T47D (cell line): ENCODE data around the gene ZFHX3.

Experiments
- DNase-seq, 2 experiments: peaks; one replicate each; pipeline versions ENCODE4 v3.0.0 to v3.0.0-alpha.2; 2011 to 2012; ENCODE audit warnings: low read depth in 1 of 2, low spot score in 1 of 2
- JUND ChIP-seq: IDR thresholded peaks from 2 replicates; pipeline ENCODE4 v1.6.1; 2012; ENCODE audit warnings: low read depth
- in situ Hi-C: cut with HindIII; loops from 2 replicates; pipeline ENCODE4 v1.10.0; 2016; ENCODE audit warnings: low sequenced_read_pairs, low pct_unique_long_range_greater_than_20kb

ZFHX3 gene

DNA sequence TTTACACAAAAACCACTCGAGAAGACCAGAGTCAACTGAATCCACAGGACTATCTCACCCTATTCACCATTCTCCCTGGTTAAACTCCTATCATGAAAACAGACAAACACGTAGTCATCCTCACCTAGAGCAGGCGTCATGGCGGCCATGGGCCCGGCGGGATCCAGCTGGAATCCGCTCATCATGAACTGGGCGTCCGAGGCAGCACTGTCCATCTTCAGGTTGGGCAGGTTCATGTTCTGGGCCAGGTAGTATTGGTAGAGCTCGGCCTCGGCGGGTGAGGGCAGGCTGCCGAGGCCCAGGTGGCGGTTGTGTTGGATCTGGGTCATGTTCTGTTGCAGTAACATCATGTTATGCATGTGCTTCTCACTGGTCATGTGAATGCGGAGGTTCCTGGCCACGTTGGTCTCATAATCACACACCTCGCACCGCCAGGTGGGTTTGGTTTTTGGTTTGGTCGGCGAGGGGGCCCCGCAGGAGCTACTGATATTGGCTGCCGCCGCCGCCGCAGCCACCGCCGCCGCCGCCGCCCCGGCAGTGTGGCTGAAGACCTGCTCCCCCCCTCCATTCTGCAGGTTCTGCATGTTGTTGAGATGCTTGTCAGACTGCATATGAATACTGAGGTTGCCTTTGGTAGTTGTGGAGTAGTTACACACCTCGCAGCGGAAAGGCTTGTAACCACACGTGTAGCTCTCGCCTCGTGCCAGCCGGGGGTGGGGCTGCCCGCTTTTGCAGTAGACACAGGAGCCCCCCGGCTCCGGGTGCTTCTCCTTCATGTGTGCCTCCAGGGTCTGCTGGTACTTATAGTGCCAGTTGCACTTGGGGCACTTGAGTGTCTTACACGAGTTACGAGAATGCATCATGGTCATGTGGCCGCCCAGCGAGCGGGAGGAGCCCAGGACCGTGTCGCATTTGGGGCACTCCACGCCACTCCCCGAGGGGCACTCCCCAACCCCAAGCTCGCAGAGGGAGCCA lies 90.3 kb downstream of the ZFHX3 start:
- DNase-seq = no peak
- in situ Hi-C loops = no loop called here
- TF ChIP-seq JUND = no peak

DNA sequence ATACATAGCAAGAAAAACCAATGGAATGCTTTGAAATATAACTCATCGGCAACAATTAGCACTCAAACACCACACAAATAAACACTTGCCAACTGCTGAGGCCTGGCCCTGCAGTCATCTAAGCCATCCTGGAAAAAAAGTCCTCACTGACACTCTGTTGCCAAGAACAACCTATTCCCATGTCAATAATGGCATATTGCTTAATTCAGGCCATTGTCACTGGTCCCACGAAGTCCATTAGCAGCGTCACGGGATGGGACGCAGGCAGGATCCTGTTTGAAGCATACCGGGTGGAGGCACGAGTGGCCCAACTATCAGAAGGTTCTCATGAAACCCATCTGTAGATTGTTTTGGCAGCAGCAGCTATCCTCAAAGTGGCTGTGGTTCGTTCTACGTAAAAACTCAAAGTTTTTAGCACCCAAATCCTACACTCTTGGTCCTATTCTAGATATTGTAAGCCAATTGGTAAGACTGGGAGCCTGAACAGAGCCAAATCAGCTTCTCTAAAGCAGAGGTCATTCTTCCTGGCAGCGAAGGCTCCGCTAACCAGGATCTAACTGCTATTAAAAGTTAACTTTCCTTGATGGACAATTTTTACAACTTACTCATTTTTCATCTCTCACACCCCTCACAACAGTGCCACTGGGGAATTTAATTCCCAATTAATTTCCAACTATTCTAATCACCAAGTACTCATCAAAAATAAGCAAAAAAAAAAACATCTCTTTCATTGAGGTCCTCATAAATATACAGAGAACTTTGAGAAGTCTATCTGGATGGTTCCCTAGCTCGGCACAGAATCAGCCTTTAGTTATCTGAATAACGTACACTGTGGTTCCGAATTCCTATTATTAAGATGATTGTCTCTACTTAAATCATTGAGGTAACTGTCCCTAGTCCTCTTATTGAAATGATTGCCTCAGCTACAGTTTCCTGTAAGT lies 91.5 kb downstream of the ZFHX3 start:
- in situ Hi-C loops = no loop called here
- no peak for DNase-seq
- TF ChIP-seq JUND = no peak

DNA sequence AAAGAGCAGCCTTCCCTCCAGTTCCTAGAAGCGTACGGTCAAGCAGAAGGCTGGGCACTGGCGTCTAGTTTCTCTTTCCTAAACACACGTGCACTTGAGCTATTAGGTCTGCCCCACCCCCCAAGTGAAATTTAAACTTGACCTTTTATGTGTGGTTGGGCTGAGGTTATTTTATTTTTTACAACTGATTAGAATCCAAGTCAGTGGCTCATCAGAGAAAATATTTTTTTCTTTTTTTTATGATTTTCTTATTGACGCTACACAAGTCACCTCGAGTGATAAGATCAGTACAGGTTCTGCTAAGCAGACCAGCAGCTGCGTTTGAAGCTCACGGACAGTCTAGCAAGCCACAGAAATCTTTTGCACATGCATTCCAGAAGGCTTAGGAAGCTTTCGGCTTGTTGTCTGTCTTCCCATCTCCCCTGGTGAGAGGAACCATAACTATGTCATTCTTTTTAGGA lies 95.1 kb downstream of the ZFHX3 start:
- in situ Hi-C loops = no loop called here
- peak; percentile 54 to 60 for DNase-seq
- no peak for TF ChIP-seq JUND

DNA sequence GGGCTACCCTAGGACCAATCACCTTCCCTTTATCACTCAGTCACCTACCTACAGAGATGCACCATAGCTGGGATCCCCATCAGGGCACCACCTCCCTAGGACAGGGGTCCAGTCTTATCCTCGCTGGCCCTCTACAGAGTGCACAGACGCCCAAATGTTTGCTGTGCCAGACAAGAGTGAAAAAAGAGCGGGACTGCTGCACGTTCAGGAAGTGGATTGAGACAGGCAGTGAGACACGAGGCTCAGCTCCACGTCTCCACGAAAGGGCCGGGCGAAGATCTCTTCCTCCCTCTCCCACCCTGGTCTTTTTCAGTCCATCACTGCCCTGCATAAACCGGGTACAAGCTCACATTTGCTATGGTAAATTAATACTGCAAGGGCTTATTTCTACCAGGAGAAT lies 95.5 kb downstream of the ZFHX3 start:
- DNase-seq = no peak
- TF ChIP-seq JUND = no peak
- in situ Hi-C loops = no loop called here

DNA sequence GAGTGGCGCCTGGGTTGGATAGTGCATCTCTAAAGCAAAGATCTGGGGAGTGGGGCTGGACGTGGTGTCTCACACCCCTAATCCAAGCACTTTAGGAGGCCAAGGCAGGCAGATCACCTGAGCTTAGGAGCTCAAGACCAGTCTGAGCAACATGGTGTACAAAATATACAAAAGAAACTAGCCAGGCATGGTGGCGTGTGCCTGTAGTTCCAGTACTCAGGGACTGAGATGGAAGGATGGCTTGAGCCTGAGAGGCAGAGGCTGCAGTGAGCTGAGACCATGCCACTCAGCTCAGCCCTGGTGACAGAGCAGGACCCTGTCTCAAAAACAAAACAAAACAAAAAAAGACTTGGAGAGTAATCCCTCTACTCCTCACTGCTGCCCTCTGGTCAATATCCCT lies 96.0 kb downstream of the ZFHX3 start:
- TF ChIP-seq JUND = no peak
- in situ Hi-C loops = no loop called here

GRCh38 chr16:72950669-72951068 lies 97.3 kb downstream of the ZFHX3 start:
- DNase-seq = no peak

More for the DNA sequence above, 96.0 kb downstream of the ZFHX3 start:
- no peak for DNase-seq

GRCh38 chr16:72948238-72948829 lies 99.6 kb downstream of the ZFHX3 start:
- in situ Hi-C loops = no loop called here
- no peak for DNase-seq
- no peak for TF ChIP-seq JUND

More at GRCh38 chr16:72950669-72951068, 97.3 kb downstream of the ZFHX3 start:
- TF ChIP-seq JUND = no peak
- in situ Hi-C loops = no loop called here

- TF ChIP-seq JUND = no peak
- no peak for DNase-seq
- in situ Hi-C loops = no loop called here
Observed at GRCh38 chr16:72947379-72948237, 100.3 kb downstream of the ZFHX3 start.

- in situ Hi-C loops = no loop called here
- TF ChIP-seq JUND = no peak
- DNase-seq = no peak
Observed at GRCh38 chr16:72946474-72947194, 101.3 kb downstream of the ZFHX3 start.

GRCh38 chr16:72946063-72946462 lies 101.9 kb downstream of the ZFHX3 start:
- TF ChIP-seq JUND = no peak
- in situ Hi-C loops = no loop called here
- no peak for DNase-seq

- no peak for TF ChIP-seq JUND
- in situ Hi-C loops = no loop called here
- no peak for DNase-seq
Observed at GRCh38 chr16:72945611-72946010, 102.3 kb downstream of the ZFHX3 start.
